Osteoblast (primary cell): ENCODE results near the gene ITGB2. TPM values are rescaled to one million over a fixed set of nuclear protein-coding genes. Genes with fewer than 3 reads are reported as not detected.

Experiments
- DNase-seq: peaks from one replicate; pipeline ENCODE4 v3.0.0; 2011; ENCODE audit warnings: low spot score, mixed read lengths; ENCODE audit not compliant: insufficient read length; ENCODE audit errors: missing footprints
- H2AFZ ChIP-seq: 2 replicates; pipeline ENCODE4 v1.6.0; 2011; ENCODE audit warnings: mild to moderate bottlenecking, low read length
- H3K27ac ChIP-seq: 2 replicates; pipeline ENCODE4 v1.5.1; 2011; ENCODE audit warnings: mild to moderate bottlenecking, low read depth, low read length, moderate library complexity
- H3K27me3 ChIP-seq: 2 replicates; pipeline ENCODE4 v1.6.0; 2012; ENCODE audit warnings: mild to moderate bottlenecking, control low read depth, inconsistent platforms, low read length, moderate library complexity; ENCODE audit not compliant: insufficient read depth
- H3K36me3 ChIP-seq: 2 replicates; pipeline ENCODE4 v1.5.1; 2011; ENCODE audit warnings: mild to moderate bottlenecking, low read length, control low read depth, moderate library complexity; ENCODE audit not compliant: insufficient read depth
- H3K4me1 ChIP-seq: 2 replicates; pipeline ENCODE4 v1.5.1; 2011; ENCODE audit warnings: mild to moderate bottlenecking, low read length, control low read depth, moderate library complexity; ENCODE audit not compliant: insufficient read depth
- H3K4me2 ChIP-seq: 2 replicates; pipeline ENCODE4 v1.6.0; 2011; ENCODE audit warnings: mild to moderate bottlenecking, low read length; ENCODE audit not compliant: insufficient read depth
- H3K4me3 ChIP-seq: fragments of 200-600 bp; sonication (generic); 3 replicates; pipeline ENCODE4 v1.5.1; 2012; ENCODE audit warnings: mild to moderate bottlenecking, low read length, inconsistent platforms; ENCODE audit not compliant: insufficient read depth
- H3K79me2 ChIP-seq: 2 replicates; pipeline ENCODE4 v1.6.0; 2012; ENCODE audit warnings: mild to moderate bottlenecking, low read length, control low read depth, inconsistent platforms; ENCODE audit not compliant: insufficient read depth
- H3K9me3 ChIP-seq: 2 replicates; pipeline ENCODE4 v1.5.1; 2011; ENCODE audit warnings: low read depth, low read length, control low read depth
- H4K20me1 ChIP-seq: 2 replicates; pipeline ENCODE4 v1.6.0; 2012; ENCODE audit warnings: mild to moderate bottlenecking, low read length, control low read depth; ENCODE audit not compliant: insufficient read depth
- total RNA-seq: library from RNA; depleted of rRNA; stranded (reverse); fragments of >200 nt; gene quantifications from 2 replicates; pipeline ENCODE4 v1.2.3, GENCODE V29; 2012
- TF ChIP-seq, protein P1 (sequence below): IDR thresholded peaks from 2 replicates; pipeline ENCODE4 v1.5.1; 2011; ENCODE audit warnings: mild to moderate bottlenecking, low read depth, low read length, moderate library complexity; ENCODE audit errors: extremely low read depth

The ITGB2 gene
- total RNA-seq, 1 donor, result 15.2 TPM

DNA sequence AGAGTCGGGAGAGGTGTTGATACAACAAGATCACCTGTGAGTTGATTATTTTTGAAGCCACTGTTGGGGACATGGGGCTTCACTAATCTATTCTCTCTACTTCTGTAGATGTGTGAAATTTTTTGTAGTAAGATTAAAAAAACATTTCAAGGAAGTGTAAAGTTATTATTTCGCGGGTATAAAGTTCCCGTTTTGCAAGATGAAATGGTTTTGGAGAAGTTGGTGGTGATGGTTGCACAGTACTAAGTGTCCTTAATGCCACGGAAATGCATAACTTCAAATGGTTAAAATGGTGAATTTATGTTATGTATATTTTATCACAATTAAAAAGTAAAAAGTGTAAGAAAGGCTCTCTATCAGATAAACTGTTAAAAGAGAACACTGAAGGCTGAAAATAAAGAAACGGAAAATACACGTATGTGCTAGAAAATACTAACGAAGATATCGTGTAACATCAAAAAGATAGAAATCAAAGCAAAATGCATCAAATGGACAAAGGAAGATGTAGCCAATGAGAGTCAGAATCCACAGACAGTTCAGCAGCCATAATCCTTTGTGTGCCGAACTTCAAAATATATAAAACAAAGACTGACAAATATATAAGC, 2.9 kb upstream of the ITGB2 start:
- Histone ChIP-seq H3K79me2 (no peaks in the 10 kb centered on the region), H3K9me3 (no peaks in the 10 kb centered on the region), H3K4me3 (no peak overlapping the region), H3K4me1 (peaks cover 40% of the 10 kb centered on the region), H3K27me3 (no peaks in the 10 kb centered on the region), H4K20me1 (no peaks in the 10 kb centered on the region), H3K4me2 (no peak overlapping the region), H3K27ac (no peak overlapping the region), H3K36me3 (no peaks in the 10 kb centered on the region), H2AFZ (no peak overlapping the region)
- TF ChIP-seq, protein P1, sequence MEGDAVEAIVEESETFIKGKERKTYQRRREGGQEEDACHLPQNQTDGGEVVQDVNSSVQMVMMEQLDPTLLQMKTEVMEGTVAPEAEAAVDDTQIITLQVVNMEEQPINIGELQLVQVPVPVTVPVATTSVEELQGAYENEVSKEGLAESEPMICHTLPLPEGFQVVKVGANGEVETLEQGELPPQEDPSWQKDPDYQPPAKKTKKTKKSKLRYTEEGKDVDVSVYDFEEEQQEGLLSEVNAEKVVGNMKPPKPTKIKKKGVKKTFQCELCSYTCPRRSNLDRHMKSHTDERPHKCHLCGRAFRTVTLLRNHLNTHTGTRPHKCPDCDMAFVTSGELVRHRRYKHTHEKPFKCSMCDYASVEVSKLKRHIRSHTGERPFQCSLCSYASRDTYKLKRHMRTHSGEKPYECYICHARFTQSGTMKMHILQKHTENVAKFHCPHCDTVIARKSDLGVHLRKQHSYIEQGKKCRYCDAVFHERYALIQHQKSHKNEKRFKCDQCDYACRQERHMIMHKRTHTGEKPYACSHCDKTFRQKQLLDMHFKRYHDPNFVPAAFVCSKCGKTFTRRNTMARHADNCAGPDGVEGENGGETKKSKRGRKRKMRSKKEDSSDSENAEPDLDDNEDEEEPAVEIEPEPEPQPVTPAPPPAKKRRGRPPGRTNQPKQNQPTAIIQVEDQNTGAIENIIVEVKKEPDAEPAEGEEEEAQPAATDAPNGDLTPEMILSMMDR, result no peak
- DNase-seq, result no peak

DNA sequence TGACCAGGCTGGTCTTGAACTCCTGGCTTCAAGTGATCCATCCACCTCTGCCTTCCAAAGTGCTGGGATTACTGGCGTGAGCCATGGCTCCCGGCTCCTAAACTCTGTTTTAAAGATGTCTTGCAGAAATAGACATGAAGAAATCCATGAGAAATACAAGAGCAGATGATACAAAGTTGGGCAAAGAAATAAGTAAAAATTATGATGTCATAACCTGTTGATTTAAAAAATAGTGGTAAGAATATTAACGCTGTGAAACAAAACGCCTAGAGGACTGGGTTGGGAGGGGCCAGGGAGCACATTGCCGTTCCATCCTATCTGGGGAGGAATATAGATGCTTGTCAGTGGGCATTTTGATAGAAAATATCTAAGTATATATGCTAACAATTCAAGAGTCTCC, 1.2 kb upstream of the ITGB2 start:
- no peaks in the 10 kb centered on the region for H3K36me3 ChIP-seq
- no peaks in the 10 kb centered on the region for H3K27me3 ChIP-seq
- H3K79me2 ChIP-seq, result no peaks in the 10 kb centered on the region
- H3K4me3 ChIP-seq, result no peak overlapping the region
- H3K27ac ChIP-seq, result no peak overlapping the region
- H3K9me3 ChIP-seq, result no peaks in the 10 kb centered on the region
- TF ChIP-seq, protein P1, result no peak
- no peak overlapping the region for H2AFZ ChIP-seq
- no peak for DNase-seq
- H3K4me2 ChIP-seq, result no peak overlapping the region
- peaks cover 24% of the 10 kb centered on the region for H3K4me1 ChIP-seq
- no peaks in the 10 kb centered on the region for H4K20me1 ChIP-seq

DNA sequence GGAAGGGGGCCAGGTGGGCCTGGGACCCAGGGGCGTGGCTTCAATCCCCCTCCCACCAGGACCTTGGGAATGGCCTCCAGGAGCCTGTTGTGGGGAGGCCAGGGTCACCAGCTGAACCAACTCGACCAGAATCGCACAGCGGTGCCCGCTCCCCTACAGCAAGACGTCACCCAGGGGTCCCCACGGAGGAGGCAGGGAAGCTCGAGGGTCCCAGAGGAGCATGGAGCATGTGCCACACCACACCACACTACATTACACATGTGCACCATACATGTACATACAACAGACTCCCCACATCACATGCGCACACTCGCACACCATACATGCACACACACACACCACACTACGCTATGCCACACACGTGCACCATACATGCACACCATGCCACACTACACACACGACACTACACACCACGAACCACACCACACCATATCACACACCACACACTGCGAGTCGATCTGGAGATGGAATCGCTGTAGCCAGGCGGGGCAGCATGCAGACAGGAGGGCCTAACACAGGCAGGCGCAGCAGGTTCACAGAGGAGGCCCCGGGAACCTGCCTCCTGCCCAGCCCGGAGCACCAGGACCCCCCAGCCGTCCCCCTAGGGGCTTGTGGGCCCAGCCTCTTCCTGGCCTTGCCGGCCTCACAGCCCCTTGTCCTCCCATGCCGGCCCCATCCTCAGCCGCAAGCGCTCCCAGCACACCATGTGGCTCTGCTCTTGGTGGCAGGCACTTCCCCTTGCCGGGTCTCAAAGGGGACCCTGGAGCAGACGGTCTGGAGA, 596 bp downstream of the ITGB2 start:
- Histone ChIP-seq H3K9me3 (no peaks in the 10 kb centered on the region), H3K27me3 (no peaks in the 10 kb centered on the region), H3K27ac (no peak overlapping the region), H2AFZ (no peak overlapping the region), H3K36me3 (no peaks in the 10 kb centered on the region), H3K4me1 (peaks cover 8% of the 10 kb centered on the region), H4K20me1 (no peaks in the 10 kb centered on the region), H3K4me2 (no peak overlapping the region), H3K4me3 (no peak overlapping the region), H3K79me2 (no peaks in the 10 kb centered on the region)
- TF ChIP-seq, protein P1, result no peak
- no peak for DNase-seq

DNA sequence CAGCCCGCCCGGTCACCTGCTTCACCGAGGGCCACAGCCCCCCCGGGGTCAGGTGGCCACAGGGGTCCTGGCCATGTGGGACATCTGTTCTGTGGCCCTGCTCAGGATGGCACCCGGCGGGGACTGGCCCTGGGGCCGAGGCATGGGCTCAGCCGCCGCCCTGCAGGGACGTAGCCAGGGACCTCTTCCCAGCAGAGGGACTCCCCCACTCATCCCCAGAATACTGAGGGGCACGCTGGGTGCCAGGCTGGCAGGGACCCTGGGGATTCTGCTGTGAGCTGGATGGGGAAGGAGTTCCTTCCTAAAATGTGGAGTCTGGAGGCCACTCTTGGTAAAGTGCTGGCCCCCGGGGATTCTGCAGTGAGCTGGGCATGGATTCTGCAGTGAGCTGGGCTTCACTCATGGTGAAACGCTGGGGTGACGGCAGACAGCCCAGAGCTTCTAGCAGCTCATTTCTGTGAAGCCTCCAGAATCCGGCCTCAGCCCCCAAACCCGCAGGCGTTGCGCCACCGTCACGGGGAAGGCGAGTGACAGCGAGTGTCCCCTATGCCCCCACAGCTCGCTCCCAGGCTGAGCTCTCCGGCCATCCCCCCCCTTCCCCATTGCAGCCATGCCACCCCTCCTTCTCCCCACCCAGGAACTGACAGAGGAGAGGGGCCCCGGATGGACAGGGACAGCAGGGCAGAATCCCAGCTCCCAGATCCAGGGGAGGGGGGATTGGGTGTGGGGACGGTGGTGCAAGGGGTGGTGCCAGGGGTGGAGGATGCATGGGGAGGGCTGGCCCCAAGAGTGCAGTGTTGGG, 1.4 kb downstream of the ITGB2 start:
- no peak overlapping the region for H2AFZ ChIP-seq
- no peak for DNase-seq
- H3K4me1 ChIP-seq, result peaks cover under 1% of the 10 kb centered on the region
- H3K4me3 ChIP-seq, result no peak overlapping the region
- H3K36me3 ChIP-seq, result no peaks in the 10 kb centered on the region
- H3K79me2 ChIP-seq, result no peaks in the 10 kb centered on the region
- TF ChIP-seq, protein P1, result no peak
- no peak overlapping the region for H3K27ac ChIP-seq
- no peak overlapping the region for H3K4me2 ChIP-seq
- no peaks in the 10 kb centered on the region for H3K27me3 ChIP-seq
- H3K9me3 ChIP-seq, result no peaks in the 10 kb centered on the region
- no peaks in the 10 kb centered on the region for H4K20me1 ChIP-seq
